ENCODE results near the gene PRDX5.

Gene PRDX5

GRCh38 chr11:64290352-64291261 is 27.3 kb upstream of the PRDX5 start:
- no peak for DNase-seq
- H3K27me3 ChIP-seq (replicated peaks; ENCODE audit: control insufficient read depth, insufficient read depth, low read length, poor library complexity, severe bottlenecking), result peaks cover 33% of the 10 kb centered on the region
- no peak overlapping the region for H3K27ac ChIP-seq (ENCODE audit: insufficient read depth, low read length, poor library complexity, severe bottlenecking)
- no peak overlapping the region for H3K4me3 ChIP-seq (ENCODE audit: insufficient read depth, low read depth, low read length, poor library complexity, severe bottlenecking)
- H3K36me3 ChIP-seq (ENCODE audit: control insufficient read depth, insufficient read depth, low read length), result no peaks in the 10 kb centered on the region
- H3K4me1 ChIP-seq (ENCODE audit: control insufficient read depth, insufficient read depth, low read length, poor library complexity, severe bottlenecking), result peaks cover 17% of the 10 kb centered on the region
- H3K9me3 ChIP-seq (ENCODE audit: control insufficient read depth, low read length), result no peaks in the 10 kb centered on the region

GRCh38 chr11:64291262-64291751 is 26.6 kb upstream of the PRDX5 start, which contains the start of gene KCNK4:
Gene KCNK4, plus strand, starts transcription at chr11:64291302. Its CDS starts 1,717 bp downstream, at chr11:64293019.
- no peaks in the 10 kb centered on the region for H3K9me3 ChIP-seq (ENCODE audit: control insufficient read depth, low read length)
- H3K4me1 ChIP-seq (ENCODE audit: control insufficient read depth, insufficient read depth, low read length, poor library complexity, severe bottlenecking), result peaks cover 12% of the 10 kb centered on the region
- H3K27ac ChIP-seq (ENCODE audit: insufficient read depth, low read length, poor library complexity, severe bottlenecking), result no peak within 1 kb of the TSS
- peaks cover 37% of the 10 kb centered on the region for H3K27me3 ChIP-seq (replicated peaks; ENCODE audit: control insufficient read depth, insufficient read depth, low read length, poor library complexity, severe bottlenecking)
- no peaks in the 10 kb centered on the region for H3K36me3 ChIP-seq (ENCODE audit: control insufficient read depth, insufficient read depth, low read length)
- no peak for DNase-seq
- H3K4me3 ChIP-seq (ENCODE audit: insufficient read depth, low read depth, low read length, poor library complexity, severe bottlenecking), result peak within 1 kb of the TSS; percentile 42

- H3K27me3 ChIP-seq (replicated peaks; ENCODE audit: control insufficient read depth, insufficient read depth, low read length, poor library complexity, severe bottlenecking), result peaks cover 43% of the 10 kb centered on the region
These were observed 26.0 kb upstream of the PRDX5 start for GRCh38 chr11:64291752-64292459.

GRCh38 chr11:64292460-64293254 is 25.3 kb upstream of the PRDX5 start:
- Histone ChIP-seq H3K9me3 (ENCODE audit: control insufficient read depth, low read length) (no peaks in the 10 kb centered on the region), H3K27me3 (replicated peaks; ENCODE audit: control insufficient read depth, insufficient read depth, low read length, poor library complexity, severe bottlenecking) (peaks cover 51% of the 10 kb centered on the region), H3K27ac (ENCODE audit: insufficient read depth, low read length, poor library complexity, severe bottlenecking) (no peak overlapping the region), H3K36me3 (ENCODE audit: control insufficient read depth, insufficient read depth, low read length) (no peaks in the 10 kb centered on the region), H3K4me1 (ENCODE audit: control insufficient read depth, insufficient read depth, low read length, poor library complexity, severe bottlenecking) (peaks cover 11% of the 10 kb centered on the region), H3K4me3 (ENCODE audit: insufficient read depth, low read depth, low read length, poor library complexity, severe bottlenecking) (peak overlapping the region; percentile 42)
- no peak for DNase-seq

More at GRCh38 chr11:64291752-64292459, 26.0 kb upstream of the PRDX5 start:
- Histone ChIP-seq H3K4me3 (ENCODE audit: insufficient read depth, low read depth, low read length, poor library complexity, severe bottlenecking) (peak overlapping the region; percentile 42), H3K4me1 (ENCODE audit: control insufficient read depth, insufficient read depth, low read length, poor library complexity, severe bottlenecking) (peaks cover 11% of the 10 kb centered on the region), H3K36me3 (ENCODE audit: control insufficient read depth, insufficient read depth, low read length) (no peaks in the 10 kb centered on the region), H3K27ac (ENCODE audit: insufficient read depth, low read length, poor library complexity, severe bottlenecking) (no peak overlapping the region), H3K9me3 (ENCODE audit: control insufficient read depth, low read length) (no peaks in the 10 kb centered on the region)
- DNase-seq, result no peak

- H3K36me3 ChIP-seq (ENCODE audit: control insufficient read depth, insufficient read depth, low read length), result no peaks in the 10 kb centered on the region
- no peak for DNase-seq
- H3K4me3 ChIP-seq (ENCODE audit: insufficient read depth, low read depth, low read length, poor library complexity, severe bottlenecking), result no peak overlapping the region
- H3K27me3 ChIP-seq (replicated peaks; ENCODE audit: control insufficient read depth, insufficient read depth, low read length, poor library complexity, severe bottlenecking), result peaks cover 72% of the 10 kb centered on the region
- H3K4me1 ChIP-seq (ENCODE audit: control insufficient read depth, insufficient read depth, low read length, poor library complexity, severe bottlenecking), result peaks cover 26% of the 10 kb centered on the region
- H3K27ac ChIP-seq (ENCODE audit: insufficient read depth, low read length, poor library complexity, severe bottlenecking), result no peak overlapping the region
- no peaks in the 10 kb centered on the region for H3K9me3 ChIP-seq (ENCODE audit: control insufficient read depth, low read length)
These were observed 23.1 kb upstream of the PRDX5 start for GRCh38 chr11:64294774-64295173.

- H3K4me3 ChIP-seq (ENCODE audit: insufficient read depth, low read depth, low read length, poor library complexity, severe bottlenecking), result no peak overlapping the region
- peaks cover 78% of the 10 kb centered on the region for H3K27me3 ChIP-seq (replicated peaks; ENCODE audit: control insufficient read depth, insufficient read depth, low read length, poor library complexity, severe bottlenecking)
- DNase-seq, result no peak
- H3K36me3 ChIP-seq (ENCODE audit: control insufficient read depth, insufficient read depth, low read length), result no peaks in the 10 kb centered on the region
- no peak overlapping the region for H3K27ac ChIP-seq (ENCODE audit: insufficient read depth, low read length, poor library complexity, severe bottlenecking)
- peaks cover 35% of the 10 kb centered on the region for H3K4me1 ChIP-seq (ENCODE audit: control insufficient read depth, insufficient read depth, low read length, poor library complexity, severe bottlenecking)
- H3K9me3 ChIP-seq (ENCODE audit: control insufficient read depth, low read length), result no peaks in the 10 kb centered on the region
These were observed 22.2 kb upstream of the PRDX5 start for GRCh38 chr11:64295760-64296159.

GRCh38 chr11:64296236-64296635 is 21.7 kb upstream of the PRDX5 start:
- no peak for DNase-seq
- H3K4me3 ChIP-seq (ENCODE audit: insufficient read depth, low read depth, low read length, poor library complexity, severe bottlenecking), result no peak overlapping the region
- peaks cover 78% of the 10 kb centered on the region for H3K27me3 ChIP-seq (replicated peaks; ENCODE audit: control insufficient read depth, insufficient read depth, low read length, poor library complexity, severe bottlenecking)
- H3K36me3 ChIP-seq (ENCODE audit: control insufficient read depth, insufficient read depth, low read length), result no peaks in the 10 kb centered on the region
- H3K9me3 ChIP-seq (ENCODE audit: control insufficient read depth, low read length), result no peaks in the 10 kb centered on the region
- H3K27ac ChIP-seq (ENCODE audit: insufficient read depth, low read length, poor library complexity, severe bottlenecking), result no peak overlapping the region
- H3K4me1 ChIP-seq (ENCODE audit: control insufficient read depth, insufficient read depth, low read length, poor library complexity, severe bottlenecking), result peaks cover 35% of the 10 kb centered on the region

- Histone ChIP-seq H3K9me3 (ENCODE audit: control insufficient read depth, low read length) (no peaks in the 10 kb centered on the region), H3K27ac (ENCODE audit: insufficient read depth, low read length, poor library complexity, severe bottlenecking) (no peak overlapping the region), H3K4me3 (ENCODE audit: insufficient read depth, low read depth, low read length, poor library complexity, severe bottlenecking) (no peak overlapping the region), H3K4me1 (ENCODE audit: control insufficient read depth, insufficient read depth, low read length, poor library complexity, severe bottlenecking) (peaks cover 38% of the 10 kb centered on the region), H3K27me3 (replicated peaks; ENCODE audit: control insufficient read depth, insufficient read depth, low read length, poor library complexity, severe bottlenecking) (peaks cover 77% of the 10 kb centered on the region), H3K36me3 (ENCODE audit: control insufficient read depth, insufficient read depth, low read length) (no peaks in the 10 kb centered on the region)
- DNase-seq, result no peak
These were observed 20.9 kb upstream of the PRDX5 start for GRCh38 chr11:64296830-64297698.
